ENCODE results near the gene TMPRSS3.

GRCh38 chr21:42417533-42417932, 21.7 kb upstream of the TMPRSS3 start:
- TF ChIP-seq TCF4 (CRISPR knock-in tag; IDR thresholded peaks at IDR 0.05; ENCODE audit: borderline replicate concordance) (no peak), ZNF565 (CRISPR knock-in tag; conservative IDR thresholded peaks at IDR 0.05; ENCODE audit: low read depth) (no peak), CSRNP3 (CRISPR knock-in tag; IDR thresholded peaks at IDR 0.05) (no peak)
